Sigmoid colon (tissue), 7 donors: ENCODE measurements around the gene ATOH8. TPM values are rescaled to one million over a fixed set of nuclear protein-coding genes. Genes with fewer than 3 reads are reported as not detected.
A peak's percentile ranks its signal among the peaks of the same experiment; 100 is the strongest.

Source experiments
- DNase-seq: peaks from one replicate; pipeline ENCODE4 v3.0.0-alpha.2; 2019
- H3K27ac ChIP-seq, 4 donors: fragments of 200-600 bp; sonication (generic); one replicate each; pipeline ENCODE4 v1.5.1; 2016 to 2019; ENCODE audit warnings: mild to moderate bottlenecking in 1 of 4
- H3K27me3 ChIP-seq, 3 donors: fragments of 200-600 bp; sonication (generic); one replicate each; pipeline ENCODE4 v1.5.1; 2019; ENCODE audit warnings: mild to moderate bottlenecking in 1 of 3
- H3K36me3 ChIP-seq, 4 donors: fragments of 200-600 bp; sonication (generic); one replicate each; pipeline ENCODE4 v1.5.1; 2016 to 2019
- H3K4me1 ChIP-seq, 4 donors: fragments of 200-600 bp; sonication (generic); one replicate each; pipeline ENCODE4 v1.5.1; 2017 to 2019
- H3K4me3 ChIP-seq, 4 donors: fragments of 200-600 bp; sonication (generic); one replicate each; pipeline ENCODE4 v1.5.1; 2017 to 2019; ENCODE audit warnings: mild to moderate bottlenecking in 2 of 4, moderate library complexity in 1 of 4
- H3K9me3 ChIP-seq, 4 donors: fragments of 200-600 bp in 3 of 4; sonication (generic) in 3 of 4; one replicate each; pipeline versions ENCODE4 v1.5.1 to v1.6.1; 2013 to 2019
- CTCF ChIP-seq, 4 experiments: fragments of 450-650 bp in 3 of 4; fragments of 200-600 bp in 1 of 4; IDR thresholded peaks; one replicate each; pipeline ENCODE4 v1.5.1; 2016 to 2019; ENCODE audit warnings: antibody characterized with exemption in 4 of 4, mild to moderate bottlenecking in 3 of 4, moderate library complexity in 2 of 4
- EP300 ChIP-seq, 4 donors: sonication (generic); formaldehyde crosslinking; IDR thresholded peaks; one replicate each; pipeline ENCODE4 v1.6.1; 2017; ENCODE audit warnings: antibody characterized with exemption in 4 of 4
- POLR2A ChIP-seq, 2 donors: fragments of 450-650 bp; IDR thresholded peaks; one replicate each; pipeline ENCODE4 v1.6.1; 2016; ENCODE audit warnings: antibody characterized with exemption in 2 of 2, mild to moderate bottlenecking in 2 of 2, moderate library complexity in 2 of 2
- POLR2AphosphoS5 ChIP-seq, 4 donors: sonication (generic); formaldehyde crosslinking; IDR thresholded peaks; one replicate each; pipeline ENCODE4 v1.6.1; 2017; ENCODE audit warnings: antibody characterized with exemption in 4 of 4
- WGBS, 2 donors: extraction: QIAGEN DNeasy Blood & Tissue Kit; methylation state at CpG; one replicate each; pipeline ENCODE4 v1.1.7; 2013; 5-methylcytosine and 5-hydroxymethylcytosine counted together
- intact Hi-C: fragments of 100-400 bp; cut with DNase I; formaldehyde crosslinking; loops from one replicate; pipeline ENCODE4 v1.15.1; 2023
- polyA plus RNA-seq, 3 donors: library from polyadenylated mRNA; stranded (reverse); fragments of 200-250 nt; gene quantifications; one replicate each; pipeline ENCODE4 v1.2.3, GENCODE V29; 2013
- total RNA-seq, 4 donors: library from RNA; depleted of rRNA; stranded (reverse); fragments of >200 nt; gene quantifications; one replicate each; pipeline ENCODE4 v1.1.0, GENCODE V29; 2016
- donor health status: healthy with polysubstance abuse.
- donor health status: Bipolar disorder and iron deficiency.
- donor health status: healthy.

The ATOH8 gene
- total and polyA plus RNA-seq, 7 donors, result 1.6 to 20.6 (median 12.4) TPM

DNA sequence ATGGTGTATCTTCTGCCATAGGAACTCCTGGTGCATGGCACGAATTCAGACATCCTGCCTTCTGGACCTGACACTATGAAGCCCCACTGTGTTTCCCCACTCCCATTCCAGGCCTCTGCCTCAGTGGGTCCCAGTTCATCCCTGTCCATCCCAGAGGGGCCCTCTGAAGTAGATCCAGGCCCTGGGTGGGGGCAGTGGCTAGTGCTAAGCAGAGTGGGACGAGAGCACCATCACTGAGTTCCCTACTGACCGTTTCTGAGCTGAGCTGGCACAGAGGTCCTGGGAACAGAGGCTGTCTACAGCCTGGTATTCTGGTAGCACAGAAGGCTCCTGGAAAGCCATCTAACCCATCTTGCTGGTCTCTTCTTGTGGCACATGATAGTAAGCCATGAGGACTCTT is 54.0 kb downstream of the ATOH8 start:
- no peak overlapping the region for H3K4me3 ChIP-seq
- intact Hi-C loops, result no loop called here
- no peak overlapping the region for H3K27ac ChIP-seq
- no peak for TF ChIP-seq POLR2A (IDR thresholded peaks at IDR 0.05)
- no peak for TF ChIP-seq CTCF (IDR thresholded peaks at IDR 0.05)
- TF ChIP-seq EP300 (IDR thresholded peaks at IDR 0.05), result no peak
- no peak for TF ChIP-seq POLR2AphosphoS5 (IDR thresholded peaks at IDR 0.05)
- WGBS, 2 donors, result 93 to 95% methylated on average over 3 of the region's 3 CpGs
- H3K36me3 ChIP-seq, result no peaks in the 10 kb centered on the region
- peak; percentile 33 for DNase-seq
- H3K27me3 ChIP-seq, result no peaks in the 10 kb centered on the region
- H3K4me1 ChIP-seq, result peaks cover 0 to 13% (median 11%) of the 10 kb centered on the region in 4 donors
- no peaks in the 10 kb centered on the region for H3K9me3 ChIP-seq

GRCh38 chr2:85810371-85811179 is 56.8 kb downstream of the ATOH8 start:
- no peaks in the 10 kb centered on the region for H3K36me3 ChIP-seq
- DNase-seq, result no peak
- H3K4me1 ChIP-seq, result peaks cover 0 to 18% (median 15%) of the 10 kb centered on the region in 4 donors
- TF ChIP-seq EP300 (IDR thresholded peaks at IDR 0.05), result no peak
- TF ChIP-seq POLR2A (IDR thresholded peaks at IDR 0.05), result no peak
- TF ChIP-seq CTCF (IDR thresholded peaks at IDR 0.05), result no peak
- no peak for TF ChIP-seq POLR2AphosphoS5 (IDR thresholded peaks at IDR 0.05)
- 65 to 82% methylated on average over 16 of the region's 16 CpGs for WGBS, 2 donors
- intact Hi-C loops, result loop anchor here (5.0 kb wide), 1 partner anchor 173 kb away; no protein-coding TSS in a partner anchor
- no peaks in the 10 kb centered on the region for H3K27me3 ChIP-seq
- peak overlapping the region in 3 of 4 donors; percentile 7 to 53 (median 10) for H3K27ac ChIP-seq
- H3K9me3 ChIP-seq, result no peaks in the 10 kb centered on the region
- H3K4me3 ChIP-seq, result peak overlapping the region in 2 of 4 donors; percentile 29 to 33

GRCh38 chr2:85811180-85812093 is 57.6 kb downstream of the ATOH8 start:
- H3K4me1 ChIP-seq, result peaks cover 0 to 18% (median 15%) of the 10 kb centered on the region in 4 donors
- TF ChIP-seq POLR2A (IDR thresholded peaks at IDR 0.05), result no peak
- no peak for TF ChIP-seq EP300 (IDR thresholded peaks at IDR 0.05)
- no peak for TF ChIP-seq CTCF (IDR thresholded peaks at IDR 0.05)
- TF ChIP-seq POLR2AphosphoS5 (IDR thresholded peaks at IDR 0.05), result no peak
- H3K9me3 ChIP-seq, result no peaks in the 10 kb centered on the region
- DNase-seq, result no peak
- H3K27ac ChIP-seq, result peak overlapping the region in 3 of 4 donors; percentile 7 to 53 (median 10)
- intact Hi-C loops, result loop anchor here (5.0 kb wide), 1 partner anchor 174 kb away; no protein-coding TSS in a partner anchor
- H3K27me3 ChIP-seq, result no peaks in the 10 kb centered on the region
- peak overlapping the region in 2 of 4 donors; percentile 29 to 33 for H3K4me3 ChIP-seq
- 11 to 49% methylated on average over 41 of the region's 41 CpGs for WGBS, 2 donors
- no peaks in the 10 kb centered on the region for H3K36me3 ChIP-seq

DNA sequence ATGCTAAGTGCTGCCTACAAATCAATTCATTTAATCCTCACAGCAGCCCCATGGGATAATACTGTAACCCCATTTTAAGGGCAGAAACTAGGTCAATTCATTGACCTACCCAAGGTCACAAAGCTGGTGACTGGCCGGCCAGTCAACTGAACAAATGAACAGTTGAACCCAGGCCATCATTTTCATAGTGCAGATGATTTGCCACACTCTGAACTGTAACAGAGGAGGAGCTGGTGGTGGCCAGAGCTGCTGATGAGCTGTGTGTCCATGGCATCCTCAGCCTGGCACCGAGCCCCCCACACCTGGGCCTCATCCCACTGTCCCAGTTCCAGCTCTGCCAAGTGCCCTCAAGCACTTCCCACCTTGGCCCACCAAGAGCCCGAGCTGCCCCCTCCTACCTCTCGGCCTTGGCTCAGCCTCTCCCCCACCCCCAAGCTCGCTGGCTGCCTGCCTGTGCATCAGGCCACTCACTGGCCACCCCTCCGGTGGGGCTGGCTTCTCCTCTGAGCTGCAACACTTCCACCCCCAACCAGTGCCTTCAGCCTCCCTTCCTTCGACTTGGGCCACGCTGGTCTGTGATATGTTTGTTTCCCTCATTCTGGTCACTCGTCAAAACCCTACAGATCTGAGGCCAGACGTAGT is 58.4 kb downstream of the ATOH8 start:
- intact Hi-C loops, result loop anchor here (5.0 kb wide), 1 partner anchor 175 kb away; no protein-coding TSS in a partner anchor
- no peaks in the 10 kb centered on the region for H3K36me3 ChIP-seq
- 84 to 86% methylated on average over 10 of the region's 10 CpGs for WGBS, 2 donors
- H3K4me1 ChIP-seq, result peaks cover 0 to 18% (median 15%) of the 10 kb centered on the region in 4 donors
- no peak for TF ChIP-seq CTCF (IDR thresholded peaks at IDR 0.05)
- TF ChIP-seq POLR2AphosphoS5 (IDR thresholded peaks at IDR 0.05), result no peak
- no peak for TF ChIP-seq POLR2A (IDR thresholded peaks at IDR 0.05)
- TF ChIP-seq EP300 (IDR thresholded peaks at IDR 0.05), result no peak
- DNase-seq, result no peak
- H3K27me3 ChIP-seq, result no peaks in the 10 kb centered on the region
- H3K4me3 ChIP-seq, result no peak overlapping the region
- no peaks in the 10 kb centered on the region for H3K9me3 ChIP-seq
- H3K27ac ChIP-seq, result no peak overlapping the region
